ENCODE measurements around the gene HMGXB4. TPM values are rescaled to one million over a fixed set of nuclear protein-coding genes. Genes with fewer than 3 reads are reported as not detected.

The HMGXB4 gene
- total and polyA plus RNA-seq, 2 of the 4 experiments (the other 2 are of a cell fraction) = 11.8 to 18.5 TPM

DNA sequence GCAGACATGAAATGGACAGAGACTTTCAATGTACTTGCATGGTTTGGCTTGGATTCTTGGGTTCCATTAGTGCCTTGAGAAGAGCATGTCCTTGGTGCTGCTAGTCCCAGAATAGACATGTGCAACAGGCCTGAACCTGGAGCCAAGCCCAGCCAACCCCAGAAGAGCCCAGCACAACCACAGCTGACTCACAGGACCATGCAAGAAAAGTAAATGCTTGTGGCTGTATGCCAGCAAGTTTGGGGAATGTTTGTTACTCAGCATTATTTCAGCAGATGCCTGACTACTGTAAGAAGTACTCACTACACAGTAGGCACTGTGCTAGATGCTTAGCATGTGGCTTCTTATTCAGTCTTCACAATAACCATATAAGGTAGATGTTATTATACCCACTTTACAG, 39.2 kb upstream of the HMGXB4 start:
- no peak overlapping the region for H4K91ac ChIP-seq (ENCODE audit: insufficient read depth, low read depth, low read length)
- dilution Hi-C loops (cut with HindIII; ENCODE audit: low sequenced_read_pairs, unreplicated experiment) (no loop called here), intact Hi-C loops (cut with micrococcal nuclease) (no loop called here), in situ Hi-C loops (cut with MboI; ENCODE audit: low sequenced_read_pairs) (no loop called here)
- H3K23ac ChIP-seq (ENCODE audit: low read depth, low read length) = no peak overlapping the region
- no peak overlapping the region for H2AFZ ChIP-seq (replicated peaks; ENCODE audit: low read length, poor library complexity)
- BruUV-seq (replicated peaks) = no TSS peak
- no peak overlapping the region for H2BK20ac ChIP-seq (ENCODE audit: low read depth, low read length)
- H2AK9ac ChIP-seq (replicated peaks; ENCODE audit: low read depth, low read length, poor library complexity) = no peak overlapping the region
- ChIA-PET POLR2A (ENCODE audit: unreplicated experiment) (no interaction called here), CTCF (interaction anchor here (3.6 kb wide), 1 partner anchor 13 kb away, joined by 19 read pairs; no protein-coding TSS in a partner anchor)
- no peak for TF ChIP-seq SMC3 (IDR thresholded peaks at IDR 0.05; ENCODE audit: low read depth, low read length)
- TF ChIP-seq POLR2A (IDR thresholded peaks at IDR 0.05; ENCODE audit: low read depth, low read length) = no peak
- TF ChIP-seq FOS (IDR thresholded peaks at IDR 0.05; ENCODE audit: low read depth, low read length) = no peak
- TF ChIP-seq, protein P1, sequence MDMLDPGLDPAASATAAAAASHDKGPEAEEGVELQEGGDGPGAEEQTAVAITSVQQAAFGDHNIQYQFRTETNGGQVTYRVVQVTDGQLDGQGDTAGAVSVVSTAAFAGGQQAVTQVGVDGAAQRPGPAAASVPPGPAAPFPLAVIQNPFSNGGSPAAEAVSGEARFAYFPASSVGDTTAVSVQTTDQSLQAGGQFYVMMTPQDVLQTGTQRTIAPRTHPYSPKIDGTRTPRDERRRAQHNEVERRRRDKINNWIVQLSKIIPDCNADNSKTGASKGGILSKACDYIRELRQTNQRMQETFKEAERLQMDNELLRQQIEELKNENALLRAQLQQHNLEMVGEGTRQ (IDR thresholded peaks at IDR 0.05; ENCODE audit: low read depth, low read length) = no peak
- no peak overlapping the region for H4K5ac ChIP-seq (ENCODE audit: low read depth, low read length)
- 0 out of 2 replicates have a peak, but pooled peaks cover 2% of the 10 kb centered on the region for H3K9me3 ChIP-seq (ENCODE audit: control insufficient read depth, insufficient read depth, low read length)
- H3K79me1 ChIP-seq (ENCODE audit: low read depth in 1 of 2, low read length in 2 of 2) = no peaks in the 10 kb centered on the region
- no peak overlapping the region for H2AK5ac ChIP-seq (ENCODE audit: low read depth, low read length)
- peaks cover 2% of the 10 kb centered on the region for H3K27me3 ChIP-seq (ENCODE audit: control insufficient read depth, insufficient read depth, low read length)
- H3K18ac ChIP-seq (ENCODE audit: low read depth, low read length) = no peak overlapping the region
- H2BK120ac ChIP-seq (ENCODE audit: low read depth, low read length) = no peak overlapping the region
- no peaks in the 10 kb centered on the region for H3K9me1 ChIP-seq (ENCODE audit: insufficient read depth, low read length)
- H3K27ac ChIP-seq (ENCODE audit: insufficient read depth, low read length) = no peak overlapping the region
- no peak overlapping the region for H2BK15ac ChIP-seq (ENCODE audit: low read depth, low read length)
- no peak overlapping the region for H3K56ac ChIP-seq (ENCODE audit: extremely low read depth, insufficient read depth, low read length)
- DNase-seq = peak; percentile 8
- H2BK5ac ChIP-seq (ENCODE audit: low read depth, low read length, poor library complexity, severe bottlenecking) = no peak overlapping the region
- no peaks in the 10 kb centered on the region for H4K20me1 ChIP-seq (ENCODE audit: insufficient read depth, low read length)
- no peak overlapping the region for H3K14ac ChIP-seq (replicated peaks; ENCODE audit: low read depth, low read length)
- ATAC-seq (ENCODE audit: low read depth) = no peak
- no peak overlapping the region for H3K4me2 ChIP-seq (ENCODE audit: low read depth, low read length)
- H3K36me3 ChIP-seq (ENCODE audit: control insufficient read depth, insufficient read depth, low read length) = no peaks in the 10 kb centered on the region
- H3K4me1 ChIP-seq (ENCODE audit: control insufficient read depth, insufficient read depth, low read length) = peaks cover 1% of the 10 kb centered on the region; the same call in 1 of the 2 replicates
- H3K4ac ChIP-seq (ENCODE audit: low read depth, low read length) = no peak overlapping the region
- H3K4me3 ChIP-seq (ENCODE audit: insufficient read depth, low read depth, low read length) = no peak overlapping the region
- H3K9ac ChIP-seq (ENCODE audit: low read depth, low read length) = no peak overlapping the region
- no peak overlapping the region for H4K8ac ChIP-seq (ENCODE audit: low read depth in 2 of 2, low read length in 2 of 2)

All from IMR-90 (cell line).